ENCODE results near the gene CENPO.

The CENPO gene

DNA sequence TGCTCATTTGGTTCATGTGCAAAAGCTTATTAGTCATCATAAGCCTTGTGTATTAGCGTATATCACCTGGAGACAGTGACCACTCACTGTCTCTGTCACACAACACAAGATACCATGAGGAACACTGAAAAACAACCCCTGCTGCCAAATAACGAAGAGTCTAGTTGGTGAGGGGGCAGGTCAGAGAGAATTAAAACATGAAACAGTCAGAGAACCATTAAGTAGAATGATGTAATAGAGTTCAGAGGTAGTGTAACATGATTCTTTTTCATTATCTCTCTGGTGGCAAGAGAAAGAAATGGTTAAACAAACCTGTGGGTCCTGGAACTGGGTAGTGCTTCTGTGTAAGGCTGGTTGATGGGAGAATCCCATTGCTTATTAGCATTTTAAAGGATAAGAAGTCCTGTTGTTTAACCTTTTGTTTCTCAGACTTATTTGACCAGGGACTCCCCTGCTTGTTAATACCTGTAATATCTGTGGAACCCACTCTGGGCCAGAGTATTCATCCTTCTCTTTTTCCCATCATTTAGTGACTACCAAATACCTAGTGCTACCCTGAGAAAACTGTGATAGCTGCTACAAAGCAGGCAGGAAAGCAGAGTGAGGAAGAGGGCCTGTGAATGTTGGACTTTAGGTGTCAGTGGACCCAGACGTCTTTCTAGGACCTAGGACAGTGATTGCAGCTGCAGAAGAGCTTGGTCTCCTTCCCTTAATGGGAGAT lies 38.1 kb upstream of the CENPO start:
- CTCF ChIA-PET: no interaction called here
- Histone ChIP-seq H3K9me3 (ENCODE audit: control extremely low read depth in 1 of 5, control insufficient read depth in 4 of 5, insufficient read depth in 2 of 5, low read depth in 1 of 5, low read length in 4 of 5) (no peaks in the 10 kb centered on the region), H3K27me3 (replicated peaks in 2 of 5; ENCODE audit: control insufficient read depth in 4 of 5, insufficient read depth in 5 of 5, low read length in 4 of 5) (no peaks in the 10 kb centered on the region), H3K4me3 (ENCODE audit: control insufficient read depth in 1 of 7, extremely low read depth in 1 of 7, insufficient read depth in 4 of 7, low read depth in 2 of 7, low read length in 6 of 7) (no peak overlapping the region), H3K27ac (ENCODE audit: insufficient read depth in 1 of 2, low read depth in 1 of 2, low read length in 2 of 2, poor library complexity in 1 of 2, severe bottlenecking in 2 of 2) (no peak overlapping the region), H3K4me1 (ENCODE audit: control extremely low read depth in 1 of 4, control insufficient read depth in 4 of 4, insufficient read depth in 4 of 4, low read length in 3 of 4) (no peaks in the 10 kb centered on the region), H3K36me3 (ENCODE audit: control insufficient read depth in 4 of 4, insufficient read depth in 4 of 4, low read length in 3 of 4) (peaks cover 6 to 48% (median 23%) of the 10 kb centered on the region in 4 experiments)
- no peak for DNase-seq
- POLR2A ChIA-PET: interaction anchor here (0.6 kb wide), 1 partner anchor 872 kb away, joined by 3 read pairs; no protein-coding TSS in a partner anchor
- WGBS (ENCODE audit: insufficient coverage): 100% methylated on average over 2 of the region's 3 CpGs

GRCh38 chr2:24756789-24757188 lies 36.4 kb upstream of the CENPO start:
- no peak overlapping the region for H3K27ac ChIP-seq (ENCODE audit: insufficient read depth in 1 of 2, low read depth in 1 of 2, low read length in 2 of 2, poor library complexity in 1 of 2, severe bottlenecking in 2 of 2)
- DNase-seq: no peak
- 80% methylated on average over 1 of the region's 1 CpG for WGBS (ENCODE audit: insufficient coverage)
- no peak overlapping the region for H3K4me3 ChIP-seq (ENCODE audit: control insufficient read depth in 1 of 7, extremely low read depth in 1 of 7, insufficient read depth in 4 of 7, low read depth in 2 of 7, low read length in 6 of 7)
- ChIA-PET POLR2A (no interaction called here), CTCF (interaction anchor here (0.5 kb wide), 1 partner anchor 9 kb away, joined by 3 read pairs; no protein-coding TSS in a partner anchor)
- H3K9me3 ChIP-seq (ENCODE audit: control extremely low read depth in 1 of 5, control insufficient read depth in 4 of 5, insufficient read depth in 2 of 5, low read depth in 1 of 5, low read length in 4 of 5): no peaks in the 10 kb centered on the region
- H3K36me3 ChIP-seq (ENCODE audit: control insufficient read depth in 4 of 4, insufficient read depth in 4 of 4, low read length in 3 of 4): peaks cover 10 to 54% (median 22%) of the 10 kb centered on the region in 4 experiments
- no peaks in the 10 kb centered on the region for H3K27me3 ChIP-seq (replicated peaks in 2 of 5; ENCODE audit: control insufficient read depth in 4 of 5, insufficient read depth in 5 of 5, low read length in 4 of 5)
- no peaks in the 10 kb centered on the region for H3K4me1 ChIP-seq (ENCODE audit: control extremely low read depth in 1 of 4, control insufficient read depth in 4 of 4, insufficient read depth in 4 of 4, low read length in 3 of 4)

DNA sequence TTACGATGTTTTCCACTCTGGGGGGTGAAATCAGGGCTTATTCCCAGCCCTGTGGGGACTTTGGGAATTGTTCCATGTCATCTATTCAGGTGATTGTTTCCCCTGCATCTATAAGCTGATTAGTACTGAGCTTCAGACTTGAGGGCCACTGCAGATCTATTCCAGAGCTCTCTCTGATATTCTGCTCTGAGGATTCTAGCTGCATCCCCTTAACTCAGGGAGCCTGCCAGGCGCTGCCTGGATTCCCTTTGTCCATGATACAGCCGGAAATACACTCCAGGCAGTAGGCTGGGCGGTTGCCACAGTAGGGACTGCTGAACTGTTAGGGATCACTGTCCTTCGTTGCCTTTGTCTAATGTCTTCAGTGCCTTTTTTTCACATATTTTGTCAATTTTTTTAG lies 31.4 kb upstream of the CENPO start:
- no peak overlapping the region for H3K27ac ChIP-seq (ENCODE audit: insufficient read depth in 1 of 2, low read depth in 1 of 2, low read length in 2 of 2, poor library complexity in 1 of 2, severe bottlenecking in 2 of 2)
- H3K4me3 ChIP-seq (ENCODE audit: control insufficient read depth in 1 of 7, extremely low read depth in 1 of 7, insufficient read depth in 4 of 7, low read depth in 2 of 7, low read length in 6 of 7): no peak overlapping the region
- no peaks in the 10 kb centered on the region for H3K27me3 ChIP-seq (replicated peaks in 2 of 5; ENCODE audit: control insufficient read depth in 4 of 5, insufficient read depth in 5 of 5, low read length in 4 of 5)
- no peak for DNase-seq
- ChIA-PET CTCF (no interaction called here), POLR2A (no interaction called here)
- 100% methylated on average over 4 of the region's 5 CpGs for WGBS (ENCODE audit: insufficient coverage)
- H3K36me3 ChIP-seq (ENCODE audit: control insufficient read depth in 4 of 4, insufficient read depth in 4 of 4, low read length in 3 of 4): peaks cover 18 to 47% (median 29%) of the 10 kb centered on the region in 4 experiments
- H3K9me3 ChIP-seq (ENCODE audit: control extremely low read depth in 1 of 5, control insufficient read depth in 4 of 5, insufficient read depth in 2 of 5, low read depth in 1 of 5, low read length in 4 of 5): no peaks in the 10 kb centered on the region
- H3K4me1 ChIP-seq (ENCODE audit: control extremely low read depth in 1 of 4, control insufficient read depth in 4 of 4, insufficient read depth in 4 of 4, low read length in 3 of 4): no peaks in the 10 kb centered on the region

DNA sequence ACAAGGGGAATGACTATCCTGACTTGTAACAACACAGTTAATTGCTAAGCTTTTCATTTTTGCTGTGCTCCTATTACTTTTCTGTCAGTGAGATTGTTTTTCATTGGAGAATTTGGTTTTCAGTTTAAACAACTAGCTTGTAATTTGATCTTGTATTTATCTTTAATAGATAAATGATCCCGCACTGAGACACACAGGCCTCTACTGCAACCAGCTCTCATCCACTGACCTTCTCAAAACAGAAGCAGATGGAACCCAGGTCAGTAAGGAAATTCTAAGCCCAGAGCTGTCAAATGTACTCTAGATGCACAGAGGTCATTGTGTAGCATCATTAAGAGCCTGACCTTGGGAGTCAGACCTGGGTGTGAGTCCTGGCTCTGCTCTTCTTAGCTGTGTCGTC lies 30.7 kb upstream of the CENPO start:
- POLR2A ChIA-PET: no interaction called here
- Histone ChIP-seq H3K4me3 (ENCODE audit: control insufficient read depth in 1 of 7, extremely low read depth in 1 of 7, insufficient read depth in 4 of 7, low read depth in 2 of 7, low read length in 6 of 7) (no peak overlapping the region), H3K36me3 (ENCODE audit: control insufficient read depth in 4 of 4, insufficient read depth in 4 of 4, low read length in 3 of 4) (peaks cover 21 to 47% (median 29%) of the 10 kb centered on the region in 4 experiments), H3K27me3 (replicated peaks in 2 of 5; ENCODE audit: control insufficient read depth in 4 of 5, insufficient read depth in 5 of 5, low read length in 4 of 5) (no peaks in the 10 kb centered on the region), H3K9me3 (ENCODE audit: control extremely low read depth in 1 of 5, control insufficient read depth in 4 of 5, insufficient read depth in 2 of 5, low read depth in 1 of 5, low read length in 4 of 5) (no peaks in the 10 kb centered on the region), H3K4me1 (ENCODE audit: control extremely low read depth in 1 of 4, control insufficient read depth in 4 of 4, insufficient read depth in 4 of 4, low read length in 3 of 4) (no peaks in the 10 kb centered on the region), H3K27ac (ENCODE audit: insufficient read depth in 1 of 2, low read depth in 1 of 2, low read length in 2 of 2, poor library complexity in 1 of 2, severe bottlenecking in 2 of 2) (no peak overlapping the region)
- CTCF ChIA-PET: no interaction called here
- WGBS (ENCODE audit: insufficient coverage): 100% methylated on average over 1 of the region's 2 CpGs
- DNase-seq: no peak

GRCh38 chr2:24763843-24764242 lies 29.4 kb upstream of the CENPO start:
- Histone ChIP-seq H3K9me3 (ENCODE audit: control extremely low read depth in 1 of 5, control insufficient read depth in 4 of 5, insufficient read depth in 2 of 5, low read depth in 1 of 5, low read length in 4 of 5) (no peaks in the 10 kb centered on the region), H3K27me3 (replicated peaks in 2 of 5; ENCODE audit: control insufficient read depth in 4 of 5, insufficient read depth in 5 of 5, low read length in 4 of 5) (no peaks in the 10 kb centered on the region), H3K4me3 (ENCODE audit: control insufficient read depth in 1 of 7, extremely low read depth in 1 of 7, insufficient read depth in 4 of 7, low read depth in 2 of 7, low read length in 6 of 7) (no peak overlapping the region), H3K27ac (ENCODE audit: insufficient read depth in 1 of 2, low read depth in 1 of 2, low read length in 2 of 2, poor library complexity in 1 of 2, severe bottlenecking in 2 of 2) (no peak overlapping the region), H3K36me3 (ENCODE audit: control insufficient read depth in 4 of 4, insufficient read depth in 4 of 4, low read length in 3 of 4) (peaks cover 18 to 46% (median 27%) of the 10 kb centered on the region in 4 experiments), H3K4me1 (ENCODE audit: control extremely low read depth in 1 of 4, control insufficient read depth in 4 of 4, insufficient read depth in 4 of 4, low read length in 3 of 4) (no peaks in the 10 kb centered on the region)
- POLR2A ChIA-PET: no interaction called here
- CTCF ChIA-PET: no interaction called here
- 98% methylated on average over 3 of the region's 4 CpGs for WGBS (ENCODE audit: insufficient coverage)
- no peak for DNase-seq

DNA sequence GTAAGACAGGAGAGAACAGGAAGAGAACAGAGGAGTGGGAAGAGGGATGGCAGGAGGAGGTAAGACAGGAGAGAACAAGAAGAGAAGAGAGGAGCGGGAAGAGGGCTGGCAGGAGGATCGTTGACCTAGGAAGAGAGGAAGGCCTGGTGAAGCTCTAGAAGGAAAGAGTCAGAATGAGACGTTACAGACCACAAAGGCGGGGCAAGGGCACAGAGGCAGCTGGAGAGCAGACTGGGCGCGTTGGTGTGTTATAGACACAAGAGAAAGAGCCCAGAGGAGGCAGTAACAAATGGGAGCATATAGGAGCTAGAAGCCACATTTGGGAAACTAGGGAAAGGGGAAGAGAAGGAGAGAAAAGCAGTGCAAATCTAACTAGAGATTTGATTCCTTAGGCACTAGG lies 26.6 kb upstream of the CENPO start:
- no peak for DNase-seq
- Histone ChIP-seq H3K4me1 (ENCODE audit: control extremely low read depth in 1 of 4, control insufficient read depth in 4 of 4, insufficient read depth in 4 of 4, low read length in 3 of 4) (no peaks in the 10 kb centered on the region), H3K4me3 (ENCODE audit: control insufficient read depth in 1 of 7, extremely low read depth in 1 of 7, insufficient read depth in 4 of 7, low read depth in 2 of 7, low read length in 6 of 7) (no peak overlapping the region), H3K27me3 (replicated peaks in 2 of 5; ENCODE audit: control insufficient read depth in 4 of 5, insufficient read depth in 5 of 5, low read length in 4 of 5) (no peaks in the 10 kb centered on the region), H3K27ac (ENCODE audit: insufficient read depth in 1 of 2, low read depth in 1 of 2, low read length in 2 of 2, poor library complexity in 1 of 2, severe bottlenecking in 2 of 2) (no peak overlapping the region), H3K9me3 (ENCODE audit: control extremely low read depth in 1 of 5, control insufficient read depth in 4 of 5, insufficient read depth in 2 of 5, low read depth in 1 of 5, low read length in 4 of 5) (no peaks in the 10 kb centered on the region), H3K36me3 (ENCODE audit: control insufficient read depth in 4 of 4, insufficient read depth in 4 of 4, low read length in 3 of 4) (peaks cover 18 to 44% (median 31%) of the 10 kb centered on the region in 4 experiments)
- POLR2A ChIA-PET: no interaction called here
- 90% methylated on average over 6 of the region's 6 CpGs for WGBS (ENCODE audit: insufficient coverage)
- CTCF ChIA-PET: no interaction called here

DNA sequence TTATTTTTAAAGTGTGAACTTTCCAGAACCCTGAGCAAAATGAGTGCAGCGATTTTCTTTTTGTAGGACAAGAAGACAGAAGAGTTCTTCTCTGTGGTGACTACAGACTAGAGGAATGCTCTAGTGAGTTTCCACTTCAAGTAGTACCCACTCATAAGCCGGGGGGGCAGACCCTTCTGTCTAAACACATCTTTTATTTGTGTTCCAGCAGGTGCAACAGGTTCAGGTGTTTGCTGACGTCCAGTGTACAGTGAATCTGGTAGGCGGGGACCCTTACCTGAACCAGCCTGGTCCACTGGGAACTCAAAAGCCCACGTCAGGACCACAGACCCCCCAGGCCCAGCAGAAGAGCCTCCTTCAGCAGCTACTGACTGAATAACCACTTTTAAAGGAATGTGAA lies 25.2 kb upstream of the CENPO start:
- Histone ChIP-seq H3K9me3 (ENCODE audit: control extremely low read depth in 1 of 5, control insufficient read depth in 4 of 5, insufficient read depth in 2 of 5, low read depth in 1 of 5, low read length in 4 of 5) (no peaks in the 10 kb centered on the region), H3K4me3 (ENCODE audit: control insufficient read depth in 1 of 7, extremely low read depth in 1 of 7, insufficient read depth in 4 of 7, low read depth in 2 of 7, low read length in 6 of 7) (no peak overlapping the region), H3K27me3 (replicated peaks in 2 of 5; ENCODE audit: control insufficient read depth in 4 of 5, insufficient read depth in 5 of 5, low read length in 4 of 5) (no peaks in the 10 kb centered on the region), H3K36me3 (ENCODE audit: control insufficient read depth in 4 of 4, insufficient read depth in 4 of 4, low read length in 3 of 4) (peaks cover 11 to 30% (median 22%) of the 10 kb centered on the region in 4 experiments), H3K27ac (ENCODE audit: insufficient read depth in 1 of 2, low read depth in 1 of 2, low read length in 2 of 2, poor library complexity in 1 of 2, severe bottlenecking in 2 of 2) (no peak overlapping the region), H3K4me1 (ENCODE audit: control extremely low read depth in 1 of 4, control insufficient read depth in 4 of 4, insufficient read depth in 4 of 4, low read length in 3 of 4) (no peaks in the 10 kb centered on the region)
- DNase-seq: no peak
- 100% methylated on average over 4 of the region's 5 CpGs for WGBS (ENCODE audit: insufficient coverage)
- ChIA-PET CTCF (interaction anchor here (0.6 kb wide), 1 partner anchor 167 kb away, joined by 3 read pairs; no protein-coding TSS in a partner anchor), POLR2A (no interaction called here)

Measured in common myeloid progenitor, CD34-positive (primary cell).